Measurements from ENCODE around the gene ZNF236.

ZNF236 gene

GRCh38 chr18:76928179-76928868 is 106.0 kb downstream of the ZNF236 start:
- TF ChIP-seq CTCF (IDR thresholded peaks at IDR 0.05; ENCODE audit: unreplicated experiment in 3 of 3) = no peak
- H3K27me3 Mint-ChIP-seq (ENCODE audit: low read depth) = no peaks in the 10 kb centered on the region
- no peak overlapping the region for H3K4me3 Mint-ChIP-seq
- H3K36me3 Mint-ChIP-seq (ENCODE audit: low read depth) = peaks cover 56% of the 10 kb centered on the region
- H3K27ac Mint-ChIP-seq = no peak overlapping the region
- H3K4me1 Mint-ChIP-seq = peaks cover 7% of the 10 kb centered on the region
- no peaks in the 10 kb centered on the region for H3K9me3 Mint-ChIP-seq

- Mint-ChIP-seq H3K9me3 (no peaks in the 10 kb centered on the region), H3K36me3 (ENCODE audit: low read depth) (peaks cover 51% of the 10 kb centered on the region), H3K4me3 (no peak overlapping the region), H3K27ac (no peak overlapping the region), H3K4me1 (no peaks in the 10 kb centered on the region), H3K27me3 (ENCODE audit: low read depth) (no peaks in the 10 kb centered on the region)
- TF ChIP-seq CTCF (IDR thresholded peaks at IDR 0.05; ENCODE audit: unreplicated experiment in 3 of 3) = no peak
Observed at GRCh38 chr18:76931171-76931570, 108.8 kb downstream of the ZNF236 start.

- no peak for TF ChIP-seq CTCF (IDR thresholded peaks at IDR 0.05; ENCODE audit: unreplicated experiment in 3 of 3)
- H3K4me3 Mint-ChIP-seq = no peak overlapping the region
- H3K4me1 Mint-ChIP-seq = no peaks in the 10 kb centered on the region
- H3K27ac Mint-ChIP-seq = no peak overlapping the region
- peaks cover 54% of the 10 kb centered on the region for H3K36me3 Mint-ChIP-seq (ENCODE audit: low read depth)
- H3K27me3 Mint-ChIP-seq (ENCODE audit: low read depth) = no peaks in the 10 kb centered on the region
- no peaks in the 10 kb centered on the region for H3K9me3 Mint-ChIP-seq
Observed at GRCh38 chr18:76932026-76932819, 109.9 kb downstream of the ZNF236 start.

GRCh38 chr18:76935722-76936337 is 113.5 kb downstream of the ZNF236 start:
- H3K27me3 Mint-ChIP-seq (ENCODE audit: low read depth) = no peaks in the 10 kb centered on the region
- peaks cover 55% of the 10 kb centered on the region for H3K36me3 Mint-ChIP-seq (ENCODE audit: low read depth)
- no peak overlapping the region for H3K4me3 Mint-ChIP-seq
- no peak for TF ChIP-seq CTCF (IDR thresholded peaks at IDR 0.05; ENCODE audit: unreplicated experiment in 3 of 3)
- H3K9me3 Mint-ChIP-seq = no peaks in the 10 kb centered on the region
- no peak overlapping the region for H3K27ac Mint-ChIP-seq
- H3K4me1 Mint-ChIP-seq = no peaks in the 10 kb centered on the region

- H3K36me3 Mint-ChIP-seq (ENCODE audit: low read depth) = peaks cover 55% of the 10 kb centered on the region
- H3K4me1 Mint-ChIP-seq = no peaks in the 10 kb centered on the region
- H3K27me3 Mint-ChIP-seq (ENCODE audit: low read depth) = no peaks in the 10 kb centered on the region
- H3K9me3 Mint-ChIP-seq = no peaks in the 10 kb centered on the region
- no peak overlapping the region for H3K4me3 Mint-ChIP-seq
- no peak overlapping the region for H3K27ac Mint-ChIP-seq
- no peak for TF ChIP-seq CTCF (IDR thresholded peaks at IDR 0.05; ENCODE audit: unreplicated experiment in 3 of 3)
Observed at GRCh38 chr18:76936877-76937276, 114.5 kb downstream of the ZNF236 start.

All from nephron (organoid).